GM12801 (cell line): ENCODE results near the gene DNAH10.

ENCODE experiments used
- CTCF ChIP-seq: IDR thresholded peaks from one replicate; pipeline ENCODE4 v1.5.1; 2011; ENCODE audit warnings: control low read depth; ENCODE audit not compliant: insufficient read length; ENCODE audit errors: extremely low read depth

Gene DNAH10

GRCh38 chr12:123850246-123851134, 88.4 kb downstream of the DNAH10 start:
- TF ChIP-seq CTCF: no peak

- TF ChIP-seq CTCF: no peak
These were observed 91.4 kb downstream of the DNAH10 start for GRCh38 chr12:123853396-123854070.

- no peak for TF ChIP-seq CTCF
These were observed 92.1 kb downstream of the DNAH10 start for GRCh38 chr12:123854232-123854631.

- TF ChIP-seq CTCF: no peak
These were observed 92.8 kb downstream of the DNAH10 start for GRCh38 chr12:123854918-123855317.

- TF ChIP-seq CTCF: no peak
These were observed 94.6 kb downstream of the DNAH10 start for GRCh38 chr12:123856681-123857080.

GRCh38 chr12:123858176-123858575, 96.1 kb downstream of the DNAH10 start:
- no peak for TF ChIP-seq CTCF

- no peak for TF ChIP-seq CTCF
These were observed 96.9 kb downstream of the DNAH10 start for GRCh38 chr12:123859035-123859434.
